Measurements from ENCODE around the gene SDK2.

- TF ChIP-seq ELK4 (IDR thresholded peaks at IDR 0.05; ENCODE audit: borderline replicate concordance, low read depth, low read length) (no peak), ZXDB (tag by site-specific recombination; IDR thresholded peaks at IDR 0.05) (no peak), CTCF (tag by site-specific recombination; IDR thresholded peaks at IDR 0.05) (no peak), ZNF639 (tag by site-specific recombination; IDR thresholded peaks at IDR 0.05) (no peak), ZNF174 (tag by site-specific recombination; IDR thresholded peaks at IDR 0.05) (no peak), MYNN (tag by site-specific recombination; IDR thresholded peaks at IDR 0.05; ENCODE audit: borderline replicate concordance) (no peak), PATZ1 (tag by site-specific recombination; IDR thresholded peaks at IDR 0.05) (no peak), ZBTB7A (tag by site-specific recombination; IDR thresholded peaks at IDR 0.05; ENCODE audit: low read depth) (no peak), TCF7L2 (IDR thresholded peaks at IDR 0.05; ENCODE audit: borderline replicate concordance, low read depth, low read length) (no peak)
Observed at GRCh38 chr17:73362697-73363096, 281.5 kb downstream of the SDK2 start.
